IgD-negative memory B cell (primary cell): ENCODE measurements around the gene SYT3. TPM values are rescaled to one million over a fixed set of nuclear protein-coding genes. Genes with fewer than 3 reads are reported as not detected.
"Not testable (repeated sequence)": the region's sequence is repeated elsewhere in the genome, so short reads cannot be mapped to it uniquely, and the experiment has no call there.

Experiments
- H3K27ac Mint-ChIP-seq, 3 donors: one replicate each; pipeline ENCODE4 v1.8.0; 2020 to 2022; ENCODE audit warnings: mild to moderate bottlenecking in 3 of 3, mixed read lengths in 3 of 3, moderate library complexity in 1 of 3
- H3K27me3 Mint-ChIP-seq: one replicate; pipeline ENCODE4 v1.8.0; 2021; ENCODE audit warnings: mixed read lengths
- H3K36me3 Mint-ChIP-seq: one replicate; pipeline ENCODE4 v1.8.0; 2020; ENCODE audit warnings: mild to moderate bottlenecking, mixed read lengths
- H3K4me1 Mint-ChIP-seq, 3 donors: one replicate each; pipeline ENCODE4 v1.8.0; 2020 to 2022; ENCODE audit warnings: mixed read lengths in 3 of 3, mild to moderate bottlenecking in 1 of 3
- H3K4me3 Mint-ChIP-seq, 4 donors: one replicate each; pipeline ENCODE4 v1.8.0; 2020 to 2022; ENCODE audit warnings: mild to moderate bottlenecking in 4 of 4, mixed read lengths in 4 of 4, moderate library complexity in 3 of 4
- H3K9me3 Mint-ChIP-seq, 3 donors: one replicate each; pipeline ENCODE4 v1.8.0; 2020 to 2021; ENCODE audit warnings: mixed read lengths in 3 of 3, mild to moderate bottlenecking in 1 of 3
- polyA plus RNA-seq: library from polyadenylated mRNA; unstranded; fragments of 300-500 nt; fragmentation: Illumina TruSeq; gene quantifications from one replicate; pipeline ENCODE4 v1.2.3, GENCODE V29; 2021

SYT3 gene
- polyA plus RNA-seq, 1 donor from 2014 or later, result not detected

DNA sequence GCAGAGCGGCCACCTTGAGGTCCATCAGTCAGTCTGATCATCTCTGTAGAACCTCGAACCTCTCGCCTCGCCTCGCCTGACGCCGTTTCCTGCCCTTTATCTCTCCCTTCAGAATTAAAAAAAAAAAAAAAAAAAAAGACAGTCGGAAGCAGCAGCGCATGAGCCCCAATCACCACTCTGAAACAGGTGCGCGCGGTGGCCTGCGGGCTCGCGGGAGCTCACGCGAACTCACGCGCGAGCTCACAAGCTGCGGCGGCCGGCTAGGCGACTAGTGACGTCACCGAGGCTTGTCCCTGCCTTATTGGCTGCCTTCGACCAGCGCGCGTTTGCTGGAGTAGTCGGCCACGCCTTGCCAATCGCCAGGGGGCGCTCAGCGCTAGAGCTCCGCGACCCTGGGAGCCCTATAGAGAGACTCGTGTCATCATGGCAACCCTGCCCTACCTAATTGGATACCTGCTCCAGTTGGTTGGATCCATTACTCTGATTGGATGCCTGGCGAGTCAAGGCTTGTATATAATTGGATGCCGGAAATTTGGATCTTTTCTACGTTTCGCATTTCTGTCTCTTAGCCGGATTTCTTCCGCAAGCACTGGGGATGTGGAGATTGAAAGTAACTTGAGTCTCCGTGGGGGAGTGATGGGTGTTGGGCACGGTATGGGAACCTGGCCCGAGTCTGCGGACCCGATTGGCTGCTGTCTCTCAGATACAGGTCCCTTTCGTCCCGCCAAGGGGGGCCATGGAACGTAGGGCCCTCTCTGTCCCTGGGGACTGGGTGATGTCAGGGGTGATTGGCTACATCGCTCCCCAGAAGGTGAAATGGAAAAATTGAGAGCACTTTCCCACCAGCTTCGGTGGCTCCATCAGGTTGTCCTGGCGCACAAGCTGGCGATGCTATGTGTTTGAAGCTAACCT, 31.6 kb downstream of the SYT3 start:
- H3K9me3 Mint-ChIP-seq, result peaks cover 3 to 11% (median 11%) of the 10 kb centered on the region in 3 donors
- peak overlapping the region in 1 of 3 donors; percentile 50 for H3K27ac Mint-ChIP-seq
- peaks cover 4 to 5% (median 4%) of the 10 kb centered on the region in 3 donors for H3K4me1 Mint-ChIP-seq
- H3K4me3 Mint-ChIP-seq, result peak overlapping the region in 2 of 4 donors; percentile 65 to 72
- H3K36me3 Mint-ChIP-seq, result peaks cover 3% of the 10 kb centered on the region
- H3K27me3 Mint-ChIP-seq, result peaks cover 13% of the 10 kb centered on the region

GRCh38 chr19:50607388-50607787, 32.3 kb downstream of the SYT3 start:
- H3K27ac Mint-ChIP-seq, result peak overlapping the region in 1 of 3 donors; percentile 76
- peaks cover 19% of the 10 kb centered on the region for H3K27me3 Mint-ChIP-seq
- H3K4me1 Mint-ChIP-seq, result peaks cover 4 to 5% (median 4%) of the 10 kb centered on the region in 3 donors
- peaks cover 5% of the 10 kb centered on the region for H3K36me3 Mint-ChIP-seq
- H3K4me3 Mint-ChIP-seq, result no peak overlapping the region
- peaks cover 4 to 11% (median 11%) of the 10 kb centered on the region in 3 donors for H3K9me3 Mint-ChIP-seq

GRCh38 chr19:50606059-50606836, 33.4 kb downstream of the SYT3 start:
- not testable (repeated sequence) for H3K36me3 Mint-ChIP-seq, H3K4me1 Mint-ChIP-seq, H3K27ac Mint-ChIP-seq
- Mint-ChIP-seq H3K27me3 (peaks cover 19% of the 10 kb centered on the region), H3K4me3 (peak overlapping the region in 1 of 4 donors; percentile 84), H3K9me3 (peaks cover 4 to 11% (median 11%) of the 10 kb centered on the region in 3 donors)

GRCh38 chr19:50604264-50605073, 35.2 kb downstream of the SYT3 start:
- not testable (repeated sequence) for H3K4me3 Mint-ChIP-seq, H3K4me1 Mint-ChIP-seq, H3K36me3 Mint-ChIP-seq, H3K27ac Mint-ChIP-seq
- H3K27me3 Mint-ChIP-seq, result peaks cover 19% of the 10 kb centered on the region
- peaks cover 4 to 11% (median 6%) of the 10 kb centered on the region in 3 donors for H3K9me3 Mint-ChIP-seq

- peaks cover 1 to 5% (median 3%) of the 10 kb centered on the region in 3 donors for H3K9me3 Mint-ChIP-seq
- H3K4me3 Mint-ChIP-seq, result no peak overlapping the region
- no peak overlapping the region for H3K27ac Mint-ChIP-seq
- H3K27me3 Mint-ChIP-seq, result peaks cover 19% of the 10 kb centered on the region
- H3K4me1 Mint-ChIP-seq, result peaks cover 0 to 2% (median 0%) of the 10 kb centered on the region in 3 donors
- peaks cover 8% of the 10 kb centered on the region for H3K36me3 Mint-ChIP-seq
Observed at GRCh38 chr19:50602935-50603334, 36.7 kb downstream of the SYT3 start.

- H3K36me3 Mint-ChIP-seq, result peaks cover 12% of the 10 kb centered on the region
- peaks cover 0 to 2% (median 0%) of the 10 kb centered on the region in 3 donors for H3K4me1 Mint-ChIP-seq
- no peak overlapping the region for H3K4me3 Mint-ChIP-seq
- H3K9me3 Mint-ChIP-seq, result peaks cover 1 to 5% (median 3%) of the 10 kb centered on the region in 3 donors
- no peak overlapping the region for H3K27ac Mint-ChIP-seq
- H3K27me3 Mint-ChIP-seq, result peaks cover 19% of the 10 kb centered on the region
Observed at GRCh38 chr19:50602496-50602895, 37.2 kb downstream of the SYT3 start.

DNA sequence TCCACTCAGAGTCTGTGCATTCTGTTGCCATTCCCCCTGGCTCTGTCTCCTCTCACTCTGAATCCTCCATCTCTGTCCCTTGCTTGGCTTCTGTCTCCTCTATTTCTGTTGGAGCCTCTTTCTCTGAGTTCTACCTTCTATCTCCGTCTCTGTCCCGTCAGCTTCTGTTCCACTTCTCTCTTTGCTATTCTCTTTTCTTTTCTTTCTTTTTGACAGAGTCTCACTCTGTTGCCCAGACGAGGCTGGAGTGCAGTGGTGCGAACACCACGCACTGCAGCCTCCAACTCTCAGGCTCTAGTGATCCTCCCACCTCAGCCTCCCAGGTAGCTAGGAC, 37.6 kb downstream of the SYT3 start:
- Mint-ChIP-seq H3K27me3 (peaks cover 19% of the 10 kb centered on the region), H3K4me3 (no peak overlapping the region)

DNA sequence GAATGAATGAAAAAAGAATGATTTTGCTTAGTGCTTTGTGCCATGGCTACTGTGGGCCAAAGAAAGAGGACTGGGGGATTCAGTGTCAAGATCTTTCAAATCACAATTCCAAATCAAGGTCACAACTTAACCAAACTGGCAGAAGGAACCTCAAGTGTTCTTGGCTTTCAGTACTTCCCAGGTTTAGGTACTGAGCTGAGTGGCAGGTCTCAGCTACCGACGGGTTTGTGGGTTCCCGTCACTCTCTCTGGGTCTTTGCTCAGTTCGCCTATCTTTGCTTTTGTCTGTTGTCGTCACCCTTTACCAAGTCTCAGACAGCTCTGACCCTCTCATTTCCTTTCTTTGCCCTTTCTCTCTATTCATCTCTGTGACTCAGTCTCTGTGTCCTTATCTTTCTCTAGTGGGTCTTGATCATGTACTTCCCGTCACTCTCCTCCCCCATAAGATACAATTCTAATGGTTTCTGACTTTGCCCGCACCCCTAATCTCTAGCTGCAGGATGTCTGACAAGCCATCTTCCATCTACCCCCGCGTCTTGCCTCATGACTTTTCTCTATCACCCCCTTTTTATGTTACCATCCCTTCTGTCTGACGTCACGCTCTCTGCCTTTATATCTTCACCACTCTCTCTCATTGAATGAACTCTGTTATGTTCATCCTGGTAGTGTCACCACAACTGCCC, 38.1 kb downstream of the SYT3 start:
- Mint-ChIP-seq H3K9me3 (peaks cover 0 to 2% (median 1%) of the 10 kb centered on the region in 3 donors), H3K36me3 (peaks cover 9% of the 10 kb centered on the region), H3K27me3 (peaks cover 19% of the 10 kb centered on the region), H3K27ac (no peak overlapping the region), H3K4me1 (no peaks in the 10 kb centered on the region), H3K4me3 (no peak overlapping the region)

More for the DNA sequence above, 37.6 kb downstream of the SYT3 start:
- no peaks in the 10 kb centered on the region for H3K4me1 Mint-ChIP-seq
- peaks cover 9% of the 10 kb centered on the region for H3K36me3 Mint-ChIP-seq
- H3K9me3 Mint-ChIP-seq, result peaks cover under 1 to 3% (median 1%) of the 10 kb centered on the region in 3 donors
- no peak overlapping the region for H3K27ac Mint-ChIP-seq

GRCh38 chr19:50599427-50599826, 40.3 kb downstream of the SYT3 start:
- Mint-ChIP-seq H3K4me3 (peak overlapping the region in 1 of 4 donors; percentile 3), H3K36me3 (peaks cover 11% of the 10 kb centered on the region), H3K27me3 (peaks cover 8% of the 10 kb centered on the region), H3K4me1 (no peaks in the 10 kb centered on the region), H3K9me3 (peaks cover 0 to 2% (median 1%) of the 10 kb centered on the region in 3 donors), H3K27ac (no peak overlapping the region)

DNA sequence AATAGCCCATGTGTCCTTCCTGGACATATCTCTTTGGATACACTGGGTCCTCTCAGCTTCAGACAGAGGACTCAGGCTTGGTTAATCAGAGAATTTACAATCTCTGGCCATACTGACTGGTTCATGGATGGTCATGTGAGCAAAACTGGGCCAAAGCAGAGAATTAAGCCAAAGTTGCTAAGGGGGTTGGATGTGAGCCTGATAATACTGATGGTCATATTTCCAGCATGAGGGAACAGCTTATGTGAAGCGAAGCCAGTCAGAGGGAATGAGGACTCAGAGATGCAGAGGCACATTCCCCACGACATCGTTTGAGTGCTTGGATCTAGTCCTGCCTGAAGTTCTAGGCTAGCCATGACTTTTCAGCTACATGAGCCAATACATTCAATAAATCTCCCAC, 49.5 kb downstream of the SYT3 start:
- no peak overlapping the region for H3K27ac Mint-ChIP-seq
- no peak overlapping the region for H3K4me3 Mint-ChIP-seq
- no peaks in the 10 kb centered on the region for H3K27me3 Mint-ChIP-seq
- peaks cover 1% of the 10 kb centered on the region for H3K36me3 Mint-ChIP-seq
- peaks cover 0 to 2% (median 0%) of the 10 kb centered on the region in 3 donors for H3K4me1 Mint-ChIP-seq
- peaks cover 3 to 5% (median 3%) of the 10 kb centered on the region in 3 donors for H3K9me3 Mint-ChIP-seq

DNA sequence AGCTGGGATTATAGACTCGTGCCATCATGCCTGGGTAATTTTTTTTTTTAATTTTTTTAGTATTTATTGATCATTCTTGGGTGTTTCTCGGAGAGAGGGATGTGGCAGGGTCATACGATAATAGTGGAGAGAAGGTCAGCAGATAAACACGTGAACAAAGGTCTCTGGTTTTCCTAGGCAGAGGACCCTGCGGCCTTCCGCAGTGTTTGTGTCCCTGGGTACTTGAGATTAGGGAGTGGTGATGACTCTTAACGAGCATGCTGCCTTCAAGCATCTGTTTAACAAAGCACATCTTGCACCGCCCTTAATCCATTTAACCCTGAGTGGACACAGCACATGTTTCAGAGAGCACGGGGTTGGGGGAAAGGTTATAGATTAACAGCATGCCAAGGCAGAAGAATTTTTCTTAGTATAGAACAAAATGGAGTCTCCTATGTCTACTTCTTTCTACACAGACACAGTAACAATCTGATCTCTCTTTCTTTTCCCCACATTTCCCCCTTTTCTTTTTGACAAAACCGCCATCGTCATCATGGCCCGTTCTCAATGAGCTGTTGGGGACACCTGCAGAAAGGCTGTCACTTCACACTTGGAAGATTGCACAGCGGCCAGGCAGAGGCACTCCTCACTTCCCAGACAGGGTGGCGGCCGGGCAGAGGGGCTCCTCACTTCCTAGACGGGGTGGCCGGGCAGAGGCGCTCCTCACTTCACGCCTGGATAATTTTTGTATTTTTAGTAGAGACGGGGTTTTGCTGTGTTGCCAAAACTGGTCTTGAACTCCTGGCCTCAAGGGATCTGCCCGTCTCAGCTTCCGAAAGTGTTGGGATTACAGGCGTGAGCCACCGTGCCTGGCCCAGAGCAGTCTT, 57.7 kb downstream of the SYT3 start:
- peaks cover 15% of the 10 kb centered on the region for H3K27me3 Mint-ChIP-seq
- not testable (repeated sequence) for H3K9me3 Mint-ChIP-seq
- H3K27ac Mint-ChIP-seq, result peak overlapping the region in 1 of 3 donors; percentile 80

GRCh38 chr19:50580970-50581634, 58.6 kb downstream of the SYT3 start:
- peaks cover 17% of the 10 kb centered on the region for H3K27me3 Mint-ChIP-seq
- H3K9me3 Mint-ChIP-seq, result peaks cover 0 to 8% (median 3%) of the 10 kb centered on the region in 3 donors
- H3K36me3 Mint-ChIP-seq, result peaks cover 4% of the 10 kb centered on the region
- H3K4me1 Mint-ChIP-seq, result peaks cover 0 to 2% (median 0%) of the 10 kb centered on the region in 3 donors
- no peak overlapping the region for H3K27ac Mint-ChIP-seq
- no peak overlapping the region for H3K4me3 Mint-ChIP-seq

More for the DNA sequence above, 57.7 kb downstream of the SYT3 start:
- H3K4me3 Mint-ChIP-seq, H3K36me3 Mint-ChIP-seq, H3K4me1 Mint-ChIP-seq: not testable (repeated sequence)

GRCh38 chr19:50580240-50580639, 59.4 kb downstream of the SYT3 start:
- no peak overlapping the region for H3K27ac Mint-ChIP-seq
- H3K27me3 Mint-ChIP-seq, result peaks cover 19% of the 10 kb centered on the region
- peaks cover 0 to 8% (median 3%) of the 10 kb centered on the region in 3 donors for H3K9me3 Mint-ChIP-seq
- H3K4me3 Mint-ChIP-seq, result no peak overlapping the region
- H3K36me3 Mint-ChIP-seq, result peaks cover 4% of the 10 kb centered on the region
- H3K4me1 Mint-ChIP-seq, result peaks cover 0 to 2% (median 0%) of the 10 kb centered on the region in 3 donors
